Ishikawa (cell line): ENCODE results near the gene PKN1.

Experiments used
- CEBPB ChIP-seq: IDR thresholded peaks from 2 replicates; pipeline ENCODE4 v1.6.1; 2012
- CREB1 ChIP-seq: IDR thresholded peaks from 2 replicates; pipeline ENCODE4 v1.6.1; 2012; ENCODE audit warnings: low read depth
- EGR1 ChIP-seq: IDR thresholded peaks from 2 replicates; pipeline ENCODE4 v1.6.1; 2012
- EP300 ChIP-seq: IDR thresholded peaks from 2 replicates; pipeline ENCODE4 v1.6.1; 2012; ENCODE audit warnings: borderline replicate concordance
- FOXM1 ChIP-seq: IDR thresholded peaks from 2 replicates; pipeline ENCODE4 v1.6.1; 2012; ENCODE audit warnings: low read depth, borderline replicate concordance
- MAX ChIP-seq: IDR thresholded peaks from 2 replicates; pipeline ENCODE4 v1.6.1; 2012
- NFIC ChIP-seq: IDR thresholded peaks from 2 replicates; pipeline ENCODE4 v1.6.1; 2012
- RAD21 ChIP-seq: IDR thresholded peaks from 2 replicates; pipeline ENCODE4 v1.6.1; 2012; ENCODE audit warnings: low read depth
- REST ChIP-seq: IDR thresholded peaks from 2 replicates; pipeline ENCODE4 v1.6.1; 2012; ENCODE audit warnings: low read depth, mild to moderate bottlenecking
- TAF1 ChIP-seq: IDR thresholded peaks from 2 replicates; pipeline ENCODE4 v1.6.1; 2012; ENCODE audit warnings: low read depth, mild to moderate bottlenecking
- TCF12 ChIP-seq: IDR thresholded peaks from 2 replicates; pipeline ENCODE4 v1.6.1; 2012; ENCODE audit warnings: low read depth
- TEAD4 ChIP-seq: IDR thresholded peaks from 2 replicates; pipeline ENCODE4 v1.6.1; 2012
- USF1 ChIP-seq: IDR thresholded peaks from 2 replicates; pipeline ENCODE4 v1.6.1; 2012
- YY1 ChIP-seq: IDR thresholded peaks from 2 replicates; pipeline ENCODE4 v1.6.1; 2012; ENCODE audit warnings: low read depth
- ZBTB7A ChIP-seq: IDR thresholded peaks from 2 replicates; pipeline ENCODE4 v1.6.1; 2012; ENCODE audit warnings: low read depth

Gene PKN1

GRCh38 chr19:14516746-14517438, 83.8 kb downstream of the PKN1 start:
- TF ChIP-seq EP300, result no peak
- TF ChIP-seq NFIC, result no peak
- no peak for TF ChIP-seq RAD21
- no peak for TF ChIP-seq FOXM1
- TF ChIP-seq USF1, result no peak
- no peak for TF ChIP-seq TEAD4
- TF ChIP-seq TAF1, result no peak
- TF ChIP-seq REST, result no peak
- TF ChIP-seq MAX, result no peak
- no peak for TF ChIP-seq ZBTB7A
- TF ChIP-seq YY1, result no peak
- TF ChIP-seq TCF12, result no peak
- TF ChIP-seq EGR1, result no peak

- TF ChIP-seq CEBPB (no peak), FOXM1 (no peak), MAX (no peak), TCF12 (no peak), TEAD4 (no peak), ZBTB7A (no peak), TAF1 (no peak), NFIC (no peak), EP300 (no peak), YY1 (no peak), CREB1 (no peak)
Measured at GRCh38 chr19:14517446-14517839, 84.3 kb downstream of the PKN1 start.

- TF ChIP-seq TAF1 (peak; percentile 90), NFIC (peak; percentile 27; the same call in 1 of the 2 replicates), MAX (peak; percentile 66; the same call in 1 of the 2 replicates), CEBPB (no peak), TEAD4 (no peak; the same call in none of the 2 replicates), RAD21 (no peak), TCF12 (peak; percentile 45; the same call in 1 of the 2 replicates), ZBTB7A (peak; percentile 71), REST (no peak), YY1 (peak; percentile 35; the same call in 1 of the 2 replicates), FOXM1 (no peak), EP300 (no peak), CREB1 (no peak), USF1 (no peak; the same call in 1 of the 2 replicates)
Measured at GRCh38 chr19:14517840-14518505, 84.9 kb downstream of the PKN1 start, which contains the start of gene DNAJB1. Gene DNAJB1, minus strand, starts transcription at chr19:14518397. Its CDS starts 48 bp downstream, at chr19:14518349.

GRCh38 chr19:14519245-14519859, 86.2 kb downstream of the PKN1 start:
- TF ChIP-seq TEAD4 (no peak), USF1 (no peak)
